Measurements from ENCODE around the gene CABS1. TPM values are rescaled to one million over a fixed set of nuclear protein-coding genes. Genes with fewer than 3 reads are reported as not detected.
A peak's percentile ranks its signal among the peaks of the same experiment; 100 is the strongest.

Gene CABS1
- total and polyA plus RNA-seq, 9 donors = 0.53 TPM; not detected in 8

DNA sequence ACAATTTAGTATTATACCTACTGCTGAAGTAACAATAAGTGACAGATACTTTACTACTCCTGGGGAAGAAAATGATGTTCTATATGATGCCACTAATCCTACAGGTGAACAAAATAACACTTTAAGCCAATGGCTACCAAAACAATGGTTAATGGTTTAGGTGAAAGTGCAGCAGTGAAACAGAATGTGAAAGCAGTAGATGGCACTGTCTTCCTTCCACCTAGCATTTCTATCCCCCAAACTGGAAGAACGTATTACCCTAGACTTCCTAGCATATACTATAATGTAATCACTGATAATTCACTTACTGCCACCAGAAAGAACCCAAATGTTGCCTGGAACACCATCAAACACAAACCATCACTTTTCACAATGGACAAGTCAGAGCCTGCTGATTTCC, 18.9 kb upstream of the CABS1 start:
- no peak for DNase-seq
- no peaks in the 10 kb centered on the region for H3K9me3 ChIP-seq (replicated peaks; ENCODE audit: control insufficient read depth, low read depth, low read length)
- no peaks in the 10 kb centered on the region for H3K27me3 ChIP-seq (ENCODE audit: control insufficient read depth, insufficient read depth, low read length)
- no peaks in the 10 kb centered on the region for H3K36me3 ChIP-seq (ENCODE audit: control insufficient read depth, insufficient read depth, low read length)
- H3K27ac ChIP-seq (ENCODE audit: low read length) = no peak overlapping the region
- 60% methylated on average over 1 of the region's 1 CpG for WGBS (ENCODE audit: insufficient coverage)
- no peak overlapping the region for H3K4me3 ChIP-seq (ENCODE audit: low read length)
- no peaks in the 10 kb centered on the region for H3K4me1 ChIP-seq (ENCODE audit: control insufficient read depth, insufficient read depth, low read length)

DNA sequence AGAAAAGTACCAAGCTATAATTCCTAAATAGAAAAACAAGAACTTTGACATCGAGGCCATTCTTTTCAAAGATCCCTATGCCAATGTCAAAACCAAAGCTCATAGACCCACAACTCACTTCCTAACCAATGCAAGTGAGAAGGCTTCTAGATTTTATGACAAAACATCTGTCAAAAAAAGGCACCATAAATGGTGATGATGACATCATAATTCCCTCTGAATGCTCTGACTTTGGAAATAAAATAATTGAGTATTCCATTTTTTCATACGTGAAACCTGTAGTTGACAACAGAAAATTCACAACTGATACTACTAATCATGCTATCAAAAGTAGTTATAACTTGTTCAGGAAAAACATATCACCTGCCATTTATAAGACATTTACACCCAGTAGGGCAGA, 8.7 kb upstream of the CABS1 start:
- no peaks in the 10 kb centered on the region for H3K4me1 ChIP-seq (ENCODE audit: control insufficient read depth, insufficient read depth, low read length)
- no peaks in the 10 kb centered on the region for H3K27me3 ChIP-seq (ENCODE audit: control insufficient read depth, insufficient read depth, low read length)
- no peak overlapping the region for H3K4me3 ChIP-seq (ENCODE audit: low read length)
- H3K9me3 ChIP-seq (replicated peaks; ENCODE audit: control insufficient read depth, low read depth, low read length) = no peaks in the 10 kb centered on the region
- no peak for DNase-seq
- H3K36me3 ChIP-seq (ENCODE audit: control insufficient read depth, insufficient read depth, low read length) = no peaks in the 10 kb centered on the region
- no peak overlapping the region for H3K27ac ChIP-seq (ENCODE audit: low read length)
- no CpG with 5 or more reads among the region's 2 CpGs for WGBS (ENCODE audit: insufficient coverage)

DNA sequence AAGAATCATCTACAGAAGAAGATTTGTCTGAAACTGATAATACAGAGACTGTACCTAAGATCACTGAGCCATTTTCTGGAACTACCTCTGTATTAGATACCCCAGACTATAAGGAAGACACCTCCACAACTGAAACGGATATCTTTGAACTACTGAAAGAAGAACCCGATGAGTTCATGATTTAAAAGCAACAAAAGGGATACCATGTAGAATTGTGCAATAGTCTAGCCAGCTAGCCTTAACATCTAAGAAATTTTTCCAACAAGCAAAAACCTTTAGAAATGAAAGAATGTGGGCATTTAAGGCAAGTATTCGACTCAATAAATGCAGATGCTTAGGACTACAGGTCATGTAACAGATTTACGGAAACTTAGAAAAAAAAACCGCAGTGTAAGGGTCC, 1.3 kb downstream of the CABS1 start:
- H3K4me1 ChIP-seq (ENCODE audit: control insufficient read depth, insufficient read depth, low read length) = no peaks in the 10 kb centered on the region

DNA sequence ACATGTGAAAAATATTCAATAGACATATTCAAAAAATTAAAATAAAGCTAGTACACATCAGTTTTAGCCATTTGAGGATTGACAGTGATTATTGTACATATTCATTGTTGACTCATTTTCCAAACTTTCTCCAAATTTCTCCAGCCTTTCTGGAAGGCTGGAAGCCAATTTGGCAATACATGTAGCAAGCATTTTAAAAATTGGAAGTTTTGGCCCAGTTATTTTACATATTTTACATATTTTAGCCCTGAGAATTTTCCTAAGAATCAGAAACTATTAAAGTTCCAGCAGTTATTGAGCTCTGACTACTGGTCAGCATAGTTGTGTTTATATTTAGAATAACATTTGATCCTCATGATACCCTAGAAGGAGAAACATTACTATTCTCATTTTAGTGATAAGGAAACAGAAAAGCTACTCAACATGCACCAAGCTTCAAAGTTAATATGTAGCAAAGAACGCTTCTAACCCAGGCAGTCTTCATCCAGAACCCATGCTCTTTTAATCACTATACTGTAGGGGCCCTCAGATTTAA, 3.2 kb downstream of the CABS1 start:
- no peaks in the 10 kb centered on the region for H3K27me3 ChIP-seq (ENCODE audit: control insufficient read depth, insufficient read depth, low read length)
- H3K9me3 ChIP-seq (replicated peaks; ENCODE audit: control insufficient read depth, low read depth, low read length) = no peaks in the 10 kb centered on the region
- H3K4me1 ChIP-seq (ENCODE audit: control insufficient read depth, insufficient read depth, low read length) = no peaks in the 10 kb centered on the region
- H3K4me3 ChIP-seq (ENCODE audit: low read length) = no peak overlapping the region
- H3K27ac ChIP-seq (ENCODE audit: low read length) = no peak overlapping the region
- WGBS (ENCODE audit: insufficient coverage) = no CpG with 5 or more reads among the region's 1 CpG
- DNase-seq = peak; percentile 76
- H3K36me3 ChIP-seq (ENCODE audit: control insufficient read depth, insufficient read depth, low read length) = no peaks in the 10 kb centered on the region

More for the DNA sequence above, 1.3 kb downstream of the CABS1 start:
- no peak overlapping the region for H3K4me3 ChIP-seq (ENCODE audit: low read length)
- no peak overlapping the region for H3K27ac ChIP-seq (ENCODE audit: low read length)
- no peaks in the 10 kb centered on the region for H3K36me3 ChIP-seq (ENCODE audit: control insufficient read depth, insufficient read depth, low read length)
- H3K27me3 ChIP-seq (ENCODE audit: control insufficient read depth, insufficient read depth, low read length) = no peaks in the 10 kb centered on the region
- DNase-seq = no peak
- no CpG with 5 or more reads among the region's 5 CpGs for WGBS (ENCODE audit: insufficient coverage)
- H3K9me3 ChIP-seq (replicated peaks; ENCODE audit: control insufficient read depth, low read depth, low read length) = no peaks in the 10 kb centered on the region

DNA sequence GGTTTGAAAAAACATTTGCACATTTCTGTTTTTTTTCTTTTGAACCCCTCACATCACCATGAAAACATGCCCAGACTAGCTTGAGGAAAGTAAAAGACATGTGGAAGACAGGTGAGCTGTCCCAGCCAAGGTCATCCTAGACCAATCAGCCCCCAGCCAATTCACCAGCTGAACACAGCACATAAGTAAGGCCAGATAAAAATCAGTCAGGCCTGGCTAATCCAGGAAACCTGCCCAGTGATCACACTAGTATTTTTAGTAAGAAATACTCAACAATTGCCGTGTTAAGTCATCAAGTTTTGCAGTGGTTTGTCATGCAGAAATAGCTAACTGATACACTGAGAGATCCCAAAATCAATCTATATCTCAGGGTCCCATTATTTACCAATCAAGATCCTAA, 21.4 kb downstream of the CABS1 start:
- Histone ChIP-seq H3K4me1 (ENCODE audit: control insufficient read depth, insufficient read depth, low read length) (no peaks in the 10 kb centered on the region), H3K9me3 (replicated peaks; ENCODE audit: control insufficient read depth, low read depth, low read length) (no peaks in the 10 kb centered on the region), H3K27me3 (ENCODE audit: control insufficient read depth, insufficient read depth, low read length) (no peaks in the 10 kb centered on the region), H3K27ac (ENCODE audit: low read length) (no peak overlapping the region), H3K36me3 (ENCODE audit: control insufficient read depth, insufficient read depth, low read length) (no peaks in the 10 kb centered on the region), H3K4me3 (ENCODE audit: low read length) (no peak overlapping the region)
- DNase-seq = no peak
- WGBS (ENCODE audit: insufficient coverage) = no CpG with 5 or more reads among the region's 1 CpG

DNA sequence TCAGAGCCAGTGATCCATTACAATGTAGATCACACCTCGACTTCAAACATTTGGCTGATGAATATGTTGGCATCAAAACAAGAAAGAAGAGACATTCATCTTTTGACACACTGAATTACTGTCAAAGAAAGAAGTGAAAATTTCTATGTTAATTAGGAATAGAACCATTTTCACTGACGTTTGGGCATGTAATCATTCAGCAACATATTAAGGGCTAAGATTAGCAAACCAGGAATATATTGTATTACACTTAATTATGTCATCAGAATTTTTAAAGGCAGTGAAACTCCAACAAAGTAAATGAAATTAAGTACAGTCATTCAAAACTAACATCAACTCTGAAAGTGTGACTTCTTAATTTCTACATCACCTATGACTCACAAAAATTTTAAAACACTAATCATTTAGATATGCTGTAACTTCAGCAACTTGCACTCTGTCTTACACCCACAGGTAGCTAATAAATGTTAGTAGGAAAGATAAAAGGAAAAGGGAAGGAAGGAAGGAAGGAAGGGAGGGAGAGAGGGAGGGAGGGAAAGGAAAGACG, 24.4 kb downstream of the CABS1 start:
- Histone ChIP-seq H3K4me3 (ENCODE audit: low read length) (no peak overlapping the region), H3K4me1 (ENCODE audit: control insufficient read depth, insufficient read depth, low read length) (no peaks in the 10 kb centered on the region), H3K27ac (ENCODE audit: low read length) (no peak overlapping the region), H3K9me3 (replicated peaks; ENCODE audit: control insufficient read depth, low read depth, low read length) (no peaks in the 10 kb centered on the region), H3K27me3 (ENCODE audit: control insufficient read depth, insufficient read depth, low read length) (no peaks in the 10 kb centered on the region), H3K36me3 (ENCODE audit: control insufficient read depth, insufficient read depth, low read length) (no peaks in the 10 kb centered on the region)
- no CpG with 5 or more reads among the region's 3 CpGs for WGBS (ENCODE audit: insufficient coverage)
- no peak for DNase-seq

DNA sequence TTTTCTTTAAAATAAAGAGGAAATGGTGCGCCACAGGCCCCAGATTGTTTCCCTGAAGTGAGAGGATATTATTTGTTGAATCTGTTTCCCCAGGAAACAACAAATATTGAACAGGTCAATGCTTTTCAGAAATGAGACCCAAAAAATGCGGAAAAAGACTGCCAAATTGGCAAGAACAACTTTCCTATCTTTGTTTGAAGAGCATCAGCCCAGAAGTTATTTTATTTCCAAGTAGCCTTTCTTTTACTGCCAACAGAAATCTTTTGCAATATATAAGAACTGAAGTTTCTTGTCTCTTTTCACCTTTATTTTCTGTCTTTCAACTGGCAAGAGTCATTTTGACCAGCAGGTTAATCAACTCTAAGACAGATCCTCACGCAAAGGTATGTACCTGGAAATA, 25.7 kb downstream of the CABS1 start, which contains the start of gene SMR3A:
Gene SMR3A, plus strand, starts transcription at position 301 of the 400 bp plus-strand sequence. CDS start 1,356 bp downstream, outside the sequence.
- 71% methylated on average over 1 of the region's 3 CpGs for WGBS (ENCODE audit: insufficient coverage)

DNA sequence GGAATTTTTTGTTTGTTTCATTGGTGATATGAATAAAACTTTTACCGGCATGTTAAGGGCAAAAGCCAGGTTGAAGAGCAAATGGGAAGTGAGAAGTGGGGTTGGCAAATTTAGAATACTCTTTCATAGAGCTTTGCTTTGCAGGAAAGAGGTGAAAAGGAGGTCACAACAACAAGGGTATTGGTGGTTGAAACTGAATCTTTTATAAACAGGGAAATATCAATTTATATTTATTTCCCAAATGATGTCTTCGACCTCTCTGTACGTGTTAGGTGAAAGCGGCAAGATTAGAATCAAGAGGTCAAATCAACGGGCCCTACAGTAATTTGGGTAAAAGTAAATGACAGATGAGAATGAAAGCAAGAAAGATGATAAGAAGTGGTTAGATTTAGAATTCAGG, 29.2 kb downstream of the CABS1 start:
- no peaks in the 10 kb centered on the region for H3K36me3 ChIP-seq (ENCODE audit: control insufficient read depth, insufficient read depth, low read length)
- H3K27me3 ChIP-seq (ENCODE audit: control insufficient read depth, insufficient read depth, low read length) = no peaks in the 10 kb centered on the region
- 92% methylated on average over 4 of the region's 5 CpGs for WGBS (ENCODE audit: insufficient coverage)
- H3K9me3 ChIP-seq (replicated peaks; ENCODE audit: control insufficient read depth, low read depth, low read length) = no peaks in the 10 kb centered on the region
- no peak overlapping the region for H3K27ac ChIP-seq (ENCODE audit: low read length)
- no peaks in the 10 kb centered on the region for H3K4me1 ChIP-seq (ENCODE audit: control insufficient read depth, insufficient read depth, low read length)
- no peak for DNase-seq
- no peak overlapping the region for H3K4me3 ChIP-seq (ENCODE audit: low read length)

More for the DNA sequence above, 25.7 kb downstream of the CABS1 start, which contains the start of gene SMR3A:
- Histone ChIP-seq H3K27ac (ENCODE audit: low read length) (no peak within 1 kb of the TSS), H3K27me3 (ENCODE audit: control insufficient read depth, insufficient read depth, low read length) (no peaks in the 10 kb centered on the region), H3K4me1 (ENCODE audit: control insufficient read depth, insufficient read depth, low read length) (no peaks in the 10 kb centered on the region), H3K4me3 (ENCODE audit: low read length) (no peak within 1 kb of the TSS), H3K36me3 (ENCODE audit: control insufficient read depth, insufficient read depth, low read length) (no peaks in the 10 kb centered on the region), H3K9me3 (replicated peaks; ENCODE audit: control insufficient read depth, low read depth, low read length) (no peaks in the 10 kb centered on the region)
- peak; percentile 32 for DNase-seq

DNA sequence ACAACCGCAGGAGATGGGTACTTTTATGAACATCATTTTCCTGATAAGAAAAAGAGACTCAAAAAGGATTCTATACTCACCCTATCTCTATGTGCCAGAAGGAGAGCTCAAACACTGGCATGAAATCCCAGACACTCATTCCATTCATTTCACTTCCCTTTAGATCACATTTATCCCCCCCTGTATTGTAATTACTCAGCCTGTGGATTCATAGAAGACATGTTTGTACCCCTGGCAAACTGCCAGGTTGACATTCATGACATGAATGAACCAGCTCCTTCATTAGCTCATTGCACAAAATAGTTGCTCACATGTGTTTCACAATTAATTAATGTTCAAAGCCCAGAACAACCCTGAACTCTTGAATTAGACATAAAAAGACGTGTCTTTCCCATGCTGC, 30.7 kb downstream of the CABS1 start:
- H3K27me3 ChIP-seq (ENCODE audit: control insufficient read depth, insufficient read depth, low read length) = no peaks in the 10 kb centered on the region
- H3K4me3 ChIP-seq (ENCODE audit: low read length) = no peak overlapping the region
- no peak overlapping the region for H3K27ac ChIP-seq (ENCODE audit: low read length)
- peak; percentile 25 for DNase-seq
- no peaks in the 10 kb centered on the region for H3K4me1 ChIP-seq (ENCODE audit: control insufficient read depth, insufficient read depth, low read length)
- H3K9me3 ChIP-seq (replicated peaks; ENCODE audit: control insufficient read depth, low read depth, low read length) = no peaks in the 10 kb centered on the region
- no peaks in the 10 kb centered on the region for H3K36me3 ChIP-seq (ENCODE audit: control insufficient read depth, insufficient read depth, low read length)
- 60% methylated on average over 1 of the region's 2 CpGs for WGBS (ENCODE audit: insufficient coverage)

DNA sequence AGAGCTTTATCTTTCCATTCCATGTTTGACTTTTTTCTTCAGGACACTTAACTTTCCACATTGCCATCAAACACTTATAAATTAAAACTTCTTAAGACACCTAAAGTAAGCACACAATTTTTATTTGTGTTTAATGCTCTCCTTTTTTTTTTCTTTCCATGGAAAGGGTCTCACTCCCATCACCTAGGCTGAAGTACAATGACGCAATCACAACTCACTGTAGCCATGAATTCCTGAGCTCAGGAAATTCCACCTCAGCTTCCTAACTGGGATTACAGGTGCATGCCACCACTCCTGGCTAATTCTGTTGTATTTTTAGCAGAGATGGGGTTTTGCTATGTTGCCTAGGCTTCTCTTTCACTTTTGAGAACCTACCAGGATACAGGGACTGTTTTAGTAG, 33.0 kb downstream of the CABS1 start:
- no peaks in the 10 kb centered on the region for H3K36me3 ChIP-seq (ENCODE audit: control insufficient read depth, insufficient read depth, low read length)
- no peak overlapping the region for H3K4me3 ChIP-seq (ENCODE audit: low read length)
- DNase-seq = no peak
- H3K27me3 ChIP-seq (ENCODE audit: control insufficient read depth, insufficient read depth, low read length) = no peaks in the 10 kb centered on the region
- H3K27ac ChIP-seq (ENCODE audit: low read length) = no peak overlapping the region
- H3K4me1 ChIP-seq (ENCODE audit: control insufficient read depth, insufficient read depth, low read length) = no peaks in the 10 kb centered on the region
- no peaks in the 10 kb centered on the region for H3K9me3 ChIP-seq (replicated peaks; ENCODE audit: control insufficient read depth, low read depth, low read length)
- WGBS (ENCODE audit: insufficient coverage) = no CpG with 5 or more reads among the region's 1 CpG

DNA sequence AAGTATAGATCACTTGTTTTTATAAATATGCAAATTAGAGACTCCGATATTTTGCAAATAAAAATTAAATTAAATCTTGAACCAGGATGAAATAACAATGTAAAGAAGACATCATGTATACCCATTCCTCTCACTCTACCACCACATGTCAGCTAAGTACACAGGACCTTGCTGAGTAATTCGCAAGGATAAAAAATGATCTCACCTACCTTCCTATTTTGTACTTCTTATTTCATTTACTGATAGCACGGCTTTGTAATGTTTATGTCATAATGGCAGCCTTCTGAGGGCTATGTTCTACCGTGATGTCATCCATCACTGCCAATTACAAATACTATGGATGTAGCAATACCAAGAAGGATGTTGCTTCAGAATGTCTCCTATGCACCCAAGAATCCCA, 37.2 kb downstream of the CABS1 start:
- H3K36me3 ChIP-seq (ENCODE audit: control insufficient read depth, insufficient read depth, low read length) = no peaks in the 10 kb centered on the region
- no peak for DNase-seq
- WGBS (ENCODE audit: insufficient coverage) = no CpG with 5 or more reads among the region's 4 CpGs
- no peaks in the 10 kb centered on the region for H3K27me3 ChIP-seq (ENCODE audit: control insufficient read depth, insufficient read depth, low read length)
- H3K4me3 ChIP-seq (ENCODE audit: low read length) = no peak overlapping the region
- H3K4me1 ChIP-seq (ENCODE audit: control insufficient read depth, insufficient read depth, low read length) = no peaks in the 10 kb centered on the region
- no peaks in the 10 kb centered on the region for H3K9me3 ChIP-seq (replicated peaks; ENCODE audit: control insufficient read depth, low read depth, low read length)
- H3K27ac ChIP-seq (ENCODE audit: low read length) = no peak overlapping the region
